ENCODE results near the gene CADPS.

GRCh38 chr3:62809369-62809768, 65.8 kb downstream of the CADPS start:
- TF ChIP-seq CTCF (IDR thresholded peaks at IDR 0.05): no peak
- TF ChIP-seq POLR2AphosphoS5 (IDR thresholded peaks at IDR 0.05; ENCODE audit: low read depth, low read length): no peak
- no peak for TF ChIP-seq SIN3A (IDR thresholded peaks at IDR 0.05; ENCODE audit: borderline replicate concordance, insufficient read depth, low read depth, low read length)
- TF ChIP-seq TCF7L2 (IDR thresholded peaks at IDR 0.05; ENCODE audit: low read depth, low read length): no peak
